ENCODE data around the gene ABCA8.
"Not testable (repeated sequence)": the region's sequence is repeated elsewhere in the genome, so short reads cannot be mapped to it uniquely, and the experiment has no call there.

ABCA8 gene

DNA sequence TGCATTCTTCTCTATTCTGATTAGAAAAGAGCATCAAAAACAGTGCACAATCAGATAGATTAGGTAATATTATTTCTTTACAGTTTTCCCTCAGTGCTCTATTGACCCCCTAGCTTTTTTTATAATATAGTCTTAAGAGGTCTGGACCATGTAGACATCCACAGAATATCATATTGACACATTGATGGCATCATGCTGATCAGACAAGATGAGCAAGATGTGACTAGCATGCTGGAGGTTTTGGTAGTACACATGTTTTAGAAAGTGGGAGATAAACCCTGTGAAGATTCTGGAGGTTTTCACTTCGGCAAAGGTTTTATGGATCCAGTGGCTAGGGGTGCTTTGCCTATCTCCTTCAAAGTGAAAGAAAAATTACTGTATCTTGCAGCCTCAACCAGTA lies 2.8 kb upstream of the ABCA8 start:
- FAIRE-seq, result no peak
- TF ChIP-seq POLR2A (IDR thresholded peaks at IDR 0.05; ENCODE audit: low read depth, low read length), result no peak
- DNase-seq (ENCODE audit: insufficient read length, low spot score), result no peak

DNA sequence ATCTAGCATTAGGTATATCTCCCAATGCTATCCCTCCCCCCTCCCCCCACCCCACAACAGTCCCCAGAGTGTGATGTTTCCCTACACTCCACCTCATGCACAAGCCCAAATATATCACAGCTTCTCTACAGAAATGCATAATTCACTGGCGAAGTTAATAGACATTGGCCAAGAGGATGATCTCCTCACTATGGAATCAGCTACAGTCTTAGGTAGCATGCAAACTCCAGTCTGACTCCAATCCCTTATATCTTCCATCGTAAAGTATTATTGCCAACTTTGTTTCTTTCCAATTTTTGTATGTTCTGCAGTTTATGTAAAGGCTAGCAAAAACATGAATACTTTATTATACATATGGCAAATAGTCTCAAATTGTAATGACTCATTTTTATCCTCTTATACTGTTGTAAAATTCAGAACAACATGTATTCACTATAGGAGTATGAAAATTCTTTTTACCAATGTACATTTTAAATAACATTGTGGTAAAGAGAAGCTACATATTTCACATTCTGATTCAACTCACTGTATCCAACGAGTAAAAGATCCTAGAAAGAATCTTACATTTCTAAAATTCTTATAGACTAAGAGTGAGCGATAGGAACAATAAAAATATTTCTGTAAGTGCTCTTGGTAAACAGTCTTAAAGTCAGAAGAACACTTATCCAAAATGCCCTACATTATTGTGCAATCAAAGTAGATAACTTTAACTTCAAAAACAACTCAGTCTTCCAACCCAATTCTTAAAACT lies 871 bp downstream of the ABCA8 start:
- FAIRE-seq (no peak), DNase-seq (ENCODE audit: insufficient read length, low spot score) (no peak)
- no peak for TF ChIP-seq POLR2A (IDR thresholded peaks at IDR 0.05; ENCODE audit: low read depth, low read length)

DNA sequence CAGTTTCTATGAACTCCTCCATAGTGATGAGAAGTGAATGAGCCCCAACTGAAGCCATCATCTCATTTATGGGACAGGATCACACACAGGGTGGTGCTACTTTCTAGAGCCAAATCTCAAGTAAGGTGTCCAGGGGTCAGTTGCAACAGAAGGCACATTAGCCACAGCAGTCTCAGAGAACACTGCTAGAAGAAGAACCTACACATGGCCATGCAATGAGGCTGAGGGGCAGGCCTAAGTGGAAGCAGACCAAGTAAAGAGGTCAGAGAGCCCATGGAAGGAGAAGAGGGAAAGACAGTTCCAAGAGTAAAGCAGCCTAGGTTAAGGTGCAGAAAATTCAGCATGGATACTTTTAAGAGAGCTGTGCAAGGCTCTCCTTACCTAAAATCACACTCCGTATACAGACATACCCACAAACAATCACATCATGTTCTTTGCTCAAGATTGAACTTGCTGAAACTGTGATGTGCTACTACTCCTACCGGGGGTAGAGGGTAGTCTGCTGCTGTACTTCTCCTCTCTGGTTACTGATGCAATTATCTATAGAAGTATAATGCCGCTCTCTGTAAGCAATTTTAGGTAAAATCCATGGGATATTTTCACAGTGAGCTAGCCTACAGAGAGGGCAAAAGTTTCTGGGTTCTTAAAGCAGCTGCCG lies 1.7 kb downstream of the ABCA8 start:
- no peak for FAIRE-seq
- DNase-seq (ENCODE audit: insufficient read length, low spot score), result no peak
- TF ChIP-seq POLR2A (IDR thresholded peaks at IDR 0.05; ENCODE audit: low read depth, low read length), result no peak

DNA sequence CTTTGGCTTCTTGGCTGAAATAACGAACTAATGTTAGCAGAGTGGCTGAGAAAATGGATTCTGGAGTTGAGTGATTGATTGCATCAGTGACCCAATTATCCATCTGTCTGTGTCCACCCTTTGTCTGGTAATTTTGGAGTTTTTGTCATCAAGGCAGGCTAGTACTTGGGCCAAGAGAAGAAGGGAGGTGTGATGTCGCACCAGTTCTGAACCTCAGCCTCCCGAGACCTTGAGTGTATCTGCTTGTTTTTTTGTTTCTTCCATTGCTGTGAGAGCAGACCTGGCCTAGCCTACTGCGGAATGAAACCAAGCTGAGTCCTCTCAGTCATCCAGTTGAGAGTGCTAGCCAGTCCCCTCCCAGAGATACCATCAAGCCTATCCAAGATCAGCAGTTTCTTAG lies 4.5 kb downstream of the ABCA8 start:
- no peak for DNase-seq (ENCODE audit: insufficient read length, low spot score)
- FAIRE-seq, result no peak
- TF ChIP-seq POLR2A (IDR thresholded peaks at IDR 0.05; ENCODE audit: low read depth, low read length), result no peak

DNA sequence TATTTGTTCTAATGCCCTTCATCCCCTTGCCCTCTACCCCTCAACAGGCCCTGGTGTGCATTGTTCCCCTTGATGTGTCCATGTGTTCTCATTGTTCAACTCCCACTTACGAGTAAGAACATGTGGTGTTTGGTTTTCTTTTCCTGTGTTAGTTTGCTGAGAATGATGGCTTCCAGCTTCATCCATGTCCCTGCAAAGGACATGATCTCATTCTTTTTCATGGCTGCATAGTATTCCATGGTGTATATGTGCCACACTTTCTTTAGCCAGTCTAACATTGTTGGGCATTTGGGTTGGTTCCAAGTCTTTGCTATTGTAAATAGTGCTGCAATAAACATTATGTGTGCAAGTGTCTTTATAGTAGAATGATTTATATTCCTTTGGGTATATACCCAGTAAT lies 7.3 kb downstream of the ABCA8 start:
- DNase-seq (ENCODE audit: insufficient read length, low spot score); FAIRE-seq: not testable (repeated sequence)

DNA sequence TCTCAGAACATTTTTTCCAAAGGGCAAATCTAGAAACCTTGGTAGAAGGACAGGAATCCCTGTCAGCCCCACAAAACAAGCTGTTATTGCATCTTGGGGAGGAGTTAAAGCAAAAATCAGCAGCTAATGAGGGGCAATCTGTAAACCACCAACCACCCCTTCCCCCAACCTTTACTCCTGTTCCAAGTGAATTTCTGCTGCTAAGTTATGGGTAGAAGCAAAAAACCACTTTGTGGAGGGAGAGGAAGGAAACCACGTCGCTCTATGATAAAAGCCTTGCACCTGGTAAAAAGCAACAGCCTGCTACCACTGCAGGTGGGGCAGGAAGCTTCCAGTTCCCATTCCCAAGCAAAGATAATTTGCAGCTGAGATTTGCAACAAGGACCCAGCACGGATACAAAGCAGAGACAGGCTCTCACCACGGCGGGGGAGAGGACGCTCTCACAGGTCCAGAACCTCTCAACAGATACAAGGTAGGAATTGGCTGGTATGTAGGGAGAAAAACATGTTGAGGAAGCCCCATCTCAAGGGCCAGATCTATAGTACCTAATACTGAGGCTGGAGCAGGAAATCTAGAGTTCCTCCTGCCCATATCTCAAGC lies 10.7 kb downstream of the ABCA8 start:
- FAIRE-seq, result no peak
- no peak for TF ChIP-seq POLR2A (IDR thresholded peaks at IDR 0.05; ENCODE audit: low read depth, low read length)

DNA sequence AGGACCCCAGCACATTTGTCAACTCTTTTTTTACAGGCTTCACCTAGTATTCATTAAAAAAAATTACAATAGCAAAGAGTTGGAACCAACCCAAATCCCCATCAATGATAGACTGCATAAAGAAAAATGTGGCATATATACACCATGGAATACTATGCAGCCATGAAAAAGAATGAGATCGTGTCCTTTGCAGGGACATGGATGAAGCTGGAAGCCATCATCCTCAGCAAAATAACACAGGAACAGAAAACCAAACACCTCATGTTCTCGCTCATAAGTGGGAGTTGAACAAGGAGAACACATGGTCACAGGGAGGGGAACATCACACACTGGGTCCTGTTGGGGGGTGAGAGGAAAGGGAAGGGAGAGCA lies 11.4 kb downstream of the ABCA8 start:
- FAIRE-seq; DNase-seq (ENCODE audit: insufficient read length, low spot score): not testable (repeated sequence)

More for the DNA sequence above, 10.7 kb downstream of the ABCA8 start:
- DNase-seq (ENCODE audit: insufficient read length, low spot score), result no peak

DNA sequence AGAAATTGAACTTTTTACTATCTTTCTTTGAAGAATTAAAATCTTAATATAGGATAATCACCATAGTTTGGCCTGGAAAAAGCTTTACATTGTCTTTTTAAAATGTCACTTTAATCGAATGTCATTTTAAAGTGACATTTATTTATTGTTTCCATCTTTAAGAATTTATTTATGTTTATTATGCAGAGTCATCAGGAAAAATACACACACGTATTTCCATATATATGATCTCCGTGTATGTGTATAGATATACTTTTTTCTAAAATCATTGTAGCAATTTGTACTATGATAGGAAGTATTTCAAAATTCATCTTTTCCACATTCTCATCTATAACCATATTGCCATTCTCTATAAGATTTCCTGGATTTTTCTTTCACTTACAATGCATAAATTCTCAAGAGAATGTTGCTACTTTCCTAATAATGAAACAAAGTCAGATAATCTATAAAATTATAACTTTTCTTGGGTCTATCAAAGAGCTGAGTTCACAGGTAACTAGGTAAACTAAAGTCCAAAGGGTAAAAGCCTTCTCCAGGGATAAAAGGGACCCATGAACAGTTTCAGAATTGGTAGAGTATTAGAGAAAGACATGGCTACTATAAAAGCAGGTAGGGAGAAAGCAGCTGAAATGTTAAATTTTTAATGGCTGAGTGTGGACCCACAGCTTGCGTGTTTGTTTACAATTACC lies 11.9 kb downstream of the ABCA8 start:
- no peak for DNase-seq (ENCODE audit: insufficient read length, low spot score)
- no peak for FAIRE-seq
- no peak for TF ChIP-seq POLR2A (IDR thresholded peaks at IDR 0.05; ENCODE audit: low read depth, low read length)

DNA sequence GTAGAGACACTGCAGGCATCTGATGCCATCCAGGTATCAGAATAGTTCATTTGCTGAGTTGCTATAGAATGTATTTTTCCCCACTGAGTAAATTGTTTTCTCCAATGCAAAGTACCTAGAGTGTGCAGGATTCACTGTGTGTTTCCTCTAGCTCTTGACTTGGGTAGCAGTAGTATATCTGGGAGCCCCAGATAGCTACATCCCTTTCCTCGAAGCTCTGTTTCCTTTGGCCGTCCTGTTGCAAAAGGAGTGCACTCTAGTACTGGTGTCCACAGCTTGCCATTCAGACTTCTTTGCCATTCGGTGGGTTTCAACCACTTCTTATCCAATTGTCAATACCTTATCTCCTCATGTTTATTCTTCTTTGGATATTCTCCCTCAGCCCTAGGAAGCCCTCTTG lies 12.8 kb downstream of the ABCA8 start:
- no peak for TF ChIP-seq POLR2A (IDR thresholded peaks at IDR 0.05; ENCODE audit: low read depth, low read length)
- FAIRE-seq (no peak), DNase-seq (ENCODE audit: insufficient read length, low spot score) (no peak)

DNA sequence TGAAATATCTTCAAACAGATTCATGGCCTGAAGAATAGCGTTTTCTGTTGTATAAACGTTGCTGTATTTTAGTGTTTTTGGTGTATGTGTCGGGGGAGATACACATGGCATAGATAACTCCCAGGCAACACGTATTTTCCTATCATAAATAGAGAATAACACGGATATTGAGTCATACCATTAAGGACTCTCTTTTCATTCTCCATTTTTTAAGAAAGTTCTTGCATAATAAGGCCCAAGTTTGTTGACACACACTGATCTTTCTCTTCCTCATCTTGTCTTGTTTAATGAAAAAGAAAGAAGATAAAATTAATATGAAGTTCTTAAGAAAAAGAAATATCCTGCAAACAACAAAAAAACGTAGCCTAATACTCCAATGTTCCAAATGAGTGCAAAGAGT lies 13.4 kb downstream of the ABCA8 start:
- DNase-seq (ENCODE audit: insufficient read length, low spot score) (no peak), FAIRE-seq (no peak)
- TF ChIP-seq POLR2A (IDR thresholded peaks at IDR 0.05; ENCODE audit: low read depth, low read length), result no peak

DNA sequence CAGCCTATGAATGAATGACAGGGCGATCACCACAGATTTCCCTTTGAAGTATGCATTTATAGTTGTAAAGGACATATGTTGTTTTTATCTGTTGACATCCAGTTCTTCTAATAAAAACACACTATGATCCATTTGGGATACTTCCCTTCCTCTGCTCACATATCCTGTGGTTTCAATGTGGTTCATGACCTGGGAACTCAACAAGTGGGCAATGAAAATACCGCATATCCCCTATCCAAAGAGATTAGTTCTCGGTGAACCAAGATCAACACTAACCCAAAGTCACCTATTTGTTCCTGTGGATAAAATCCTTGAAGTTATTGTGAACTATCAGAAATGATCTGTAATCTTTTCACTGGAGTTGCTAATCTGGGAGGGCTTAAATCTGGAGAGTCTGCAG lies 16.0 kb downstream of the ABCA8 start:
- no peak for TF ChIP-seq POLR2A (IDR thresholded peaks at IDR 0.05; ENCODE audit: low read depth, low read length)
- FAIRE-seq (no peak), DNase-seq (ENCODE audit: insufficient read length, low spot score) (no peak)

DNA sequence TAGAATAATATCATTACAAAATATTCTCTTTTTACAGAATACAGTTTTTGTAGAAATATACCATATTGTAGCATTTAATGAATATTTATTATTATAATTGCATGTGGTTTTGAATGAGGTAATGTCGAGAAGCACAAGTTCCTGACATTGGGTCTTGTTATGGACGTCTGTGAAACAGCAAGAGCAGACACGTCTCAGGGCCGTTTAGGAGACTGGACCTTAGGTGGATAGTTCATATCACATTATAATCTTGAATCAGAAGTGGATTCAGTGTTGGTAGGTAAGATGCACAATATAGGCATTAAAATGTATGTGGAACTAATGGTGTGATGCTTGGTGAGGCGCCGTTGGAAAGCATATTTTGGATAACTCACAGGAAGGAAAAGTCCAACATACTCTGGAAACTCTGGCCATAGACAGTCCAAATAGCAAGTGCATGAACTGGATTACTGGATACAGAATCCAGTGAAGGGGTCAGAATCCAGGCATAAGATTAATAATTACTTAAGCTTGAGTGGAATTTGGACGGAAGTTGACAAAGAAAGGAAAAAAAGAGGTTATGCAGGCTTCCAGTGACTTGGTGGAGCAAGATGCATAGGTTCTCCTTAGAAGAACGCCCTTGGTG lies 17.2 kb downstream of the ABCA8 start:
- FAIRE-seq, result no peak
- TF ChIP-seq POLR2A (IDR thresholded peaks at IDR 0.05; ENCODE audit: low read depth, low read length), result no peak
- DNase-seq (ENCODE audit: insufficient read length, low spot score), result no peak

DNA sequence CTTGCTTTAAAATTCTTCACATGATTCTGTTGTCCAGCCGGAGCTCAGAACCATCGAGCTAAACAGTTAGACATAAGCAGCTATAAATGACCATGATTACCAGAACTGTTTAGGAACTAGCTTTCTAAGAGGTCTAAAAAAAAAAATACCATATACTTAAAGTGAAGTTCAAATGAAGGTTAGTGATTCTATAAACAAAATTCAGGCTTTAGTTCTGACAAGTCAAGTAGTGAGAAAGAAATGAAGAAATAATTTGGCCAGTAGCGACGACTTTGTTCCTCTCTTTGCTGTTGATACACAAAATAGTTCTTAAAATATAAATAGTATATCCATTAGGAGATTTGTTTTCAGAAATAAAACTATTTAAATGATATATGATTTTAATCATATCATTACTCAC lies 27.7 kb downstream of the ABCA8 start:
- no peak for DNase-seq (ENCODE audit: insufficient read length, low spot score)
- FAIRE-seq, result no peak
- TF ChIP-seq POLR2A (IDR thresholded peaks at IDR 0.05; ENCODE audit: low read depth, low read length), result no peak
